GM21619 (cell line): ENCODE data around the gene FASTKD1.

Experiments
- ATAC-seq: cut with Tn5 transposase; IDR thresholded peaks from one replicate; pipeline ENCODE4 v1.9.1; 2021; ENCODE audit not compliant: unreplicated experiment

The FASTKD1 gene

GRCh38 chr2:169509298-169509885, 64.3 kb downstream of the FASTKD1 start, which contains the start of gene KLHL41:
Gene KLHL41 (plus strand): TSS chr2:169509702. CDS start chr2:169509779, 77 bp downstream.
- ATAC-seq: no peak

- ATAC-seq: no peak
Observed at GRCh38 chr2:169507698-169508097, 66.0 kb downstream of the FASTKD1 start.

DNA sequence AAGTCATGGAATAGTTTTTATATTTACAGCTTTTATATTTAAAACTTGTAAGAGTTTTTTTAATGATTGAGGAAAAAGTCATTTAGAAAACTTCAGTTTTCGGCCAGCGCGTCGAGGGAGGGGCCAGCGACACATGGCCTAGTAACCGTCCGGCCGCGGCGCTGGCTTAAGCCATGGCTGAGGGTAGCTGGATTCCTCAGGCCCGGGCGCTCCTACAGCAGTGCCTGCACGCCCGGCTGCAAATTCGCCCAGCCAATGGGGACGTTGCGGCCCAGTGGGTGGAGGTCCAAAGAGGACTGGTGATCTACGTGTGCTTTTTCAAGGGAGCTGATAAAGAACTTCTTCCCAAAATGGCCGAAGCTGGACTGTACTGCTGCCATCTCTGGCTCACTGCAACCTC, 69.0 kb downstream of the FASTKD1 start:
- no peak for ATAC-seq

DNA sequence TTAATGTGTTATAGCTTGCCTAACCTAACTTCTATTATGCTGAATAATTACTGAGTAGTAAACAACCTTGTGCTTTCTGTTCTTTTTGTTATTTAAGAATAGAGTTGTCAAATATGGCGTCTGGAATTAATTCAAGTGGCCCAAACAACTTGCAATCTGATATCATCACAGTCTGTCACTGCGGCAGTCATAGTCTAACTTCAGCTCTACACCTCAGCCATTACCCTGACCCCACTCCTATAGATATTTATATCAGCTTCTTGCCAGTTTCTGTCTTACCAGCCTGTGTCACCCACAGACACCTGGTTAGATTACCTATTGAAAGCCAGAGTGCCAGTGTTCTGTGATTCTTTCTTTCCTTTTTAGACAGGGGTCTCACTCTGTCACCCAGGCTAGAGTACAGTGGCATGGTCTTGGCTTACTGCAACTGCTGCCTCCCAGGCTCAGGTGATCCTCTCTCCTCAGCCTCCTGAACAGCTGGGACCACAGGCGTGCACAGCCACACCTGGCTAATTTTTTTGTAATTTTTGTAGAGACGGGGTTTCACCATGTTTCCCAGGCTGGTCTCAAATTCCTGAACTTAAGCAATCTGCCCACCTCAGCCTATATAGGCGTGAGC, 78.2 kb downstream of the FASTKD1 start:
- no peak for ATAC-seq

- ATAC-seq: no peak
Observed at GRCh38 chr2:169493360-169493759, 80.3 kb downstream of the FASTKD1 start.

DNA sequence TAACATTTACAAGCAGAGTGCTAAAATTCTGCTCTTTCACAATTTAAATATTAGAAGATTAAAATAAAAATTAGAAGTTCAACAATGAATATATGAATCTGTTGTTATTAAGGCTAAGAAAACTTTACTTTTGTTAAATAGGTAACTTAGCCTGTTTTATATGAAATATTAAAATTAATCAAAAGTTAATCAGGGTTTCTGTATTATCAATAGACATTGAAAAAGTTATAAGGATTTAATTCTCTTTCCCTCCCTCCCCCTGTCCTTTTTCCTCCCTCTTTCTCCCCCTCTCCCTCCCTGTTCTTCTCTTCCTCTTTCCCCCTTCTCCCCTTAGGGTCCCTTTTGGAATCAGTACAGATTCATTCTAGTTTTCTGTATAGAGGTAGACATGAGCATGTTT, 82.3 kb downstream of the FASTKD1 start:
- no peak for ATAC-seq

DNA sequence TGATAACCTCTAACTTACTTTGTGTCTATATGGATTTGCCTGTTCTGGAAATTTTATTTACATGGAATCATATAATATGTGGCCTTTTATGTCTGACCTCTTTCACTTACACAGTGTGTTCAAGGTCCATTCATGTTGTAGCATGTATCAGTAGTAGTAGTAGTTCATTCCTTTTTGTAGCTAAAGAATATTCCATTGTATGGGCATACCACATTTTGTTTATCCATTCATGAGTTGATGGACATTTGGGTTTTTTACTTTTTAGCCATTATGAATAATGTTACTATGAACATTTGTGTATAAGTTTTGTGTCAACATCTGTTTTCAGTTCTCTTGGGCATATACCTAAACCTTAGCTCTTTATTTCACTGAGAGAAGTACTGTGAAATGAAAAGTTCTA, 82.8 kb downstream of the FASTKD1 start:
- ATAC-seq: no peak

- ATAC-seq: no peak
Observed at GRCh38 chr2:169486487-169486886, 87.2 kb downstream of the FASTKD1 start.

DNA sequence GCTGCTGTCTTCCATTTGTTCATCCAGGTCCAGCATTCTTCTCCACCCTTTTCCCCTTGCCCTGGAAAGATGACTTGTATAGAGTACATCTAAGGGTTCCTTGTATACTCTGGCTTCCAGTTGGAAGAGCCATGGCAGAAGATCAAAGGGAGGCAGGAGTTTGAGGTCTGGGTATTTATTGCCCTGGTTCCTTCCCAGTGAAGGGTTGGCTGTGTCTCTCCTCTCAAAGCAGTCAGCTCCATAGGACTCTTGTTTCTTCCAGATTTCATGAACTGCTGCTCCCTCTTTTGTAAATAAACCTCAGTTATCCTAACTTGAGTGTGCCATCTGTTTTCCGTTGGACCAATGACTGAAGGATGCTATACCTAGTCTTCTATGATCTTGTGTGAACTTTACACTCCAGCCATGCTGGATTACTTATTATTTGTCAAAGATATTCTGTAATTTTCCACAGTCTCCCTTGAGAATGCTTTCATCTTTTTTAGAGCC, 88.0 kb downstream of the FASTKD1 start:
- ATAC-seq: no peak

GRCh38 chr2:169480079-169480465, 93.6 kb downstream of the FASTKD1 start:
- no peak for ATAC-seq
